PC-9 (cell line): ENCODE measurements around the gene HOMER2. TPM values are rescaled to one million over a fixed set of nuclear protein-coding genes. Genes with fewer than 3 reads are reported as not detected.
"Not testable (repeated sequence)": the region's sequence is repeated elsewhere in the genome, so short reads cannot be mapped to it uniquely, and the experiment has no call there.

Experiments used
- BruUV-seq: library from RNA; stranded (reverse); fragments of 400-500 nt; replicated peaks from 2 replicates; lab custom pipeline; 2021; lab: Mats Ljungman, UMichigan
- CTCF ChIA-PET: fragments of 300-600 bp; sonication (Branson Sonifier 250); formaldehyde crosslinking; loops from one replicate; lab custom pipeline; 2022; ENCODE audit warnings: antibody characterized with exemption; lab: Charles Lee
- POLR2A ChIA-PET: fragments of 300-600 bp; sonication (Branson Sonifier 250); formaldehyde crosslinking; loops from one replicate; lab custom pipeline; 2022; ENCODE audit warnings: antibody characterized with exemption; ENCODE audit not compliant: unreplicated experiment; lab: Charles Lee
- DNase-seq, 2 experiments: peaks; one replicate each; pipeline versions ENCODE4 v3.0.0 to v3.0.0-alpha.2; 2015 to 2022; ENCODE audit warnings: mixed read lengths in 1 of 2
- H2AFZ ChIP-seq: fragments of 200-600 bp; sonication (generic); 2 replicates; pipeline ENCODE4 v1.8.1; 2017; ENCODE audit warnings: antibody characterized with exemption
- H3F3A ChIP-seq: fragments of 200-600 bp; sonication (generic); 2 replicates; pipeline ENCODE4 v1.8.1; 2017; ENCODE audit warnings: antibody characterized with exemption, mild to moderate bottlenecking, low read depth; ENCODE audit not compliant: insufficient read depth
- H3K27ac ChIP-seq: fragments of 200-600 bp; sonication (generic); 2 replicates; pipeline ENCODE4 v1.6.1; 2016; ENCODE audit warnings: mixed run types
- H3K27me3 ChIP-seq: fragments of 200-600 bp; sonication (generic); 2 replicates; pipeline ENCODE4 v1.6.1; 2016; ENCODE audit warnings: low read depth, mixed run types; ENCODE audit not compliant: insufficient read depth
- H3K36me3 ChIP-seq: fragments of 200-600 bp; sonication (generic); 2 replicates; pipeline ENCODE4 v1.6.1; 2016; ENCODE audit warnings: low read depth, mixed run types
- H3K4me1 ChIP-seq: fragments of 200-600 bp; sonication (generic); replicated peaks from 2 replicates; pipeline ENCODE4 v1.6.1; 2016; ENCODE audit warnings: mixed run types; ENCODE audit not compliant: insufficient read depth
- H3K4me2 ChIP-seq: fragments of 200-600 bp; sonication (generic); 2 replicates; pipeline ENCODE4 v1.6.1; 2017; ENCODE audit warnings: mixed run types
- H3K4me3 ChIP-seq: fragments of 200-600 bp; sonication (generic); 2 replicates; pipeline ENCODE4 v1.6.1; 2016; ENCODE audit warnings: mixed run types
- H3K79me2 ChIP-seq: fragments of 200-600 bp; sonication (generic); 2 replicates; pipeline ENCODE4 v1.6.1; 2017; ENCODE audit warnings: low read depth, mixed run types
- H3K9me2 ChIP-seq: fragments of 200-600 bp; sonication (generic); 2 replicates; pipeline ENCODE4 v1.8.1; 2017; ENCODE audit warnings: mild to moderate bottlenecking; ENCODE audit not compliant: insufficient read depth
- H3K9me3 ChIP-seq: fragments of 200-600 bp; sonication (generic); 2 replicates; pipeline ENCODE4 v1.8.1; 2016; ENCODE audit warnings: low read depth; ENCODE audit not compliant: insufficient read depth
- H4K20me1 ChIP-seq: fragments of 200-600 bp; sonication (generic); 2 replicates; pipeline ENCODE4 v1.8.1; 2017; ENCODE audit not compliant: insufficient read depth
- CTCF ChIP-seq: fragments of 200-600 bp; sonication (generic); conservative IDR thresholded peaks from 2 replicates; pipeline ENCODE4 v1.6.1; 2017; ENCODE audit warnings: mixed run types, antibody characterized with exemption, mild to moderate bottlenecking, moderate library complexity
- EZH2 ChIP-seq: fragments of 200-600 bp; sonication (generic); IDR thresholded peaks from 2 replicates; pipeline ENCODE4 v1.8.0; 2017; ENCODE audit warnings: antibody characterized with exemption, low read depth
- intact Hi-C: fragments of 100-400 bp; cut with micrococcal nuclease; formaldehyde crosslinking; loops from one replicate; pipeline ENCODE4 v1.10.0; 2022; ENCODE audit not compliant: unreplicated experiment
- total RNA-seq: library from RNA; stranded (reverse); gene quantifications from 2 replicates; pipeline ENCODE4 v1.2.3, GENCODE V29; 2021

Gene HOMER2
- total RNA-seq, 1 experiment from 2014 or later: 15.1 TPM

DNA sequence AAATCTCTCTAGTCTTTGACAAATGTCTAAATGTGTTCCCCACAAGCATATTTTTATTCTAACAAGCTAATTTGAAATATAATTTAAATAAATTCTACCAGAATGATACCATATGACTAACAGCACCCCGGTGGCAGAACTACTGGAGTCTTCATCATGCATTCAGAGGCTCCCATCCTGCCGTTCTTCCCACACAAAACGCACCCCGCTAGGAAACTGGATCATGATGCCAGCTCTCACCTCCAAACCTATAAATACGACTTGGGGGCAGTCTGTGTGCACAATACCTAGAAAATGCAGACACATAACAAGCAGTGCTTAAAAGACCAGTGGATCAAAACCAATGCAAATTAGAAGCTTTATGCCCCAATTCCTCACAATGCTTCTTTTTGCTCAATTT lies 8.5 kb downstream of the HOMER2 start:
- no peak for TF ChIP-seq EZH2
- TF ChIP-seq CTCF: no peak
- H3K27me3 ChIP-seq: peaks cover under 1% of the 10 kb centered on the region; the same call in 1 of the 2 replicates
- intact Hi-C loops: no loop called here
- ChIA-PET CTCF (no interaction called here), POLR2A (no interaction called here)
- H3K9me3 ChIP-seq: no peaks in the 10 kb centered on the region
- no peaks in the 10 kb centered on the region for H3K9me2 ChIP-seq
- no peaks in the 10 kb centered on the region for H3K79me2 ChIP-seq
- no peaks in the 10 kb centered on the region for H3K36me3 ChIP-seq
- no peak for DNase-seq
- H2AFZ ChIP-seq: no peak overlapping the region
- peaks cover 23% of the 10 kb centered on the region for H3K4me1 ChIP-seq
- H4K20me1 ChIP-seq: no peaks in the 10 kb centered on the region
- no peak overlapping the region for H3K4me2 ChIP-seq
- H3K4me3 ChIP-seq: no peak overlapping the region
- H3K27ac ChIP-seq: no peak overlapping the region
- H3F3A ChIP-seq: peaks cover 17% of the 10 kb centered on the region
- BruUV-seq: no TSS peak

DNA sequence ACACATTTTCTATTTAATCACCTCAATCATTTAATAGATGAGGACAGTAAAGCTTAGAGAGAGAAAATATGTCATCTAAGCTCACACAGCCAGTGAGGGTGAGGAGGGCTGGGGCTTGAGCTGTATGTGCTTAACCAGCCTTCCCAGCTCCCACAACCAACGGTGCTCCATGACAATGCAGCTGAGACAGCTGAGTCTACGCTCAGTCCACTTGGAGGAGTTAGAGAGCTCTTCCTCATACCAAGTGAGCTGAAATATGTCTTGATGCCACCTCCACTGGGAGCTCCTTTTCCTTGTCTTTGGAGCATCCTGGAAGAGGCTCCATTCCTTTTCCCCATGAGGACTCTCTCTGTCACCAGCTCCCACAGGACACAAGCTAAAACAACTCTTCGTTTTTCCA lies 9.3 kb downstream of the HOMER2 start:
- Histone ChIP-seq H3F3A (peaks cover 17% of the 10 kb centered on the region), H3K4me1 (peaks cover 23% of the 10 kb centered on the region), H3K4me3 (no peak overlapping the region), H2AFZ (no peak overlapping the region), H3K27ac (peak overlapping the region; percentile 58), H3K9me2 (no peaks in the 10 kb centered on the region), H3K9me3 (no peaks in the 10 kb centered on the region), H3K79me2 (no peaks in the 10 kb centered on the region), H3K4me2 (peak overlapping the region; percentile 23), H3K36me3 (no peaks in the 10 kb centered on the region), H4K20me1 (no peaks in the 10 kb centered on the region), H3K27me3 (peaks cover 9% of the 10 kb centered on the region; the same call in 1 of the 2 replicates)
- ChIA-PET POLR2A (interaction anchor here (0.6 kb wide), 1 partner anchor 1709 kb away, joined by 4 read pairs; no protein-coding TSS in a partner anchor), CTCF (no interaction called here)
- no peak for DNase-seq
- TF ChIP-seq CTCF (no peak), EZH2 (no peak)
- intact Hi-C loops: no loop called here
- BruUV-seq: no TSS peak

- intact Hi-C loops: no loop called here
- Histone ChIP-seq H3K4me2 (peak overlapping the region; percentile 61), H3K27me3 (peaks cover 9% of the 10 kb centered on the region; the same call in 1 of the 2 replicates), H2AFZ (no peak overlapping the region), H3K9me3 (no peaks in the 10 kb centered on the region), H3K36me3 (no peaks in the 10 kb centered on the region), H3K27ac (peak overlapping the region; percentile 63), H3K9me2 (no peaks in the 10 kb centered on the region), H4K20me1 (no peaks in the 10 kb centered on the region), H3K4me1 (peaks cover 23% of the 10 kb centered on the region), H3K79me2 (no peaks in the 10 kb centered on the region), H3F3A (peaks cover 17% of the 10 kb centered on the region), H3K4me3 (no peak overlapping the region; the same call in 1 of the 2 replicates)
- TF ChIP-seq CTCF: no peak
- TF ChIP-seq EZH2: no peak
- no TSS peak for BruUV-seq
- ChIA-PET POLR2A (interaction anchor here (0.6 kb wide), 1 partner anchor 1710 kb away, joined by 4 read pairs; no protein-coding TSS in a partner anchor), CTCF (no interaction called here)
- peak; percentile 86 to 94 for DNase-seq
These were observed 9.8 kb downstream of the HOMER2 start for GRCh38 chr15:82942691-82943090.

- H3K9me2 ChIP-seq, BruUV-seq, H3K27me3 ChIP-seq, H2AFZ ChIP-seq, H3K79me2 ChIP-seq, DNase-seq, H3K27ac ChIP-seq, intact Hi-C loops, H4K20me1 ChIP-seq, H3K36me3 ChIP-seq, H3K4me3 ChIP-seq, POLR2A ChIA-PET, H3K4me2 ChIP-seq, H3K9me3 ChIP-seq, CTCF ChIA-PET: not testable (repeated sequence)
- Histone ChIP-seq H3K4me1 (peaks cover 23% of the 10 kb centered on the region), H3F3A (peaks cover 17% of the 10 kb centered on the region)
These were observed 12.8 kb downstream of the HOMER2 start for GRCh38 chr15:82939678-82940077.
